ENCODE data around the gene MTSS2.

Gene MTSS2

DNA sequence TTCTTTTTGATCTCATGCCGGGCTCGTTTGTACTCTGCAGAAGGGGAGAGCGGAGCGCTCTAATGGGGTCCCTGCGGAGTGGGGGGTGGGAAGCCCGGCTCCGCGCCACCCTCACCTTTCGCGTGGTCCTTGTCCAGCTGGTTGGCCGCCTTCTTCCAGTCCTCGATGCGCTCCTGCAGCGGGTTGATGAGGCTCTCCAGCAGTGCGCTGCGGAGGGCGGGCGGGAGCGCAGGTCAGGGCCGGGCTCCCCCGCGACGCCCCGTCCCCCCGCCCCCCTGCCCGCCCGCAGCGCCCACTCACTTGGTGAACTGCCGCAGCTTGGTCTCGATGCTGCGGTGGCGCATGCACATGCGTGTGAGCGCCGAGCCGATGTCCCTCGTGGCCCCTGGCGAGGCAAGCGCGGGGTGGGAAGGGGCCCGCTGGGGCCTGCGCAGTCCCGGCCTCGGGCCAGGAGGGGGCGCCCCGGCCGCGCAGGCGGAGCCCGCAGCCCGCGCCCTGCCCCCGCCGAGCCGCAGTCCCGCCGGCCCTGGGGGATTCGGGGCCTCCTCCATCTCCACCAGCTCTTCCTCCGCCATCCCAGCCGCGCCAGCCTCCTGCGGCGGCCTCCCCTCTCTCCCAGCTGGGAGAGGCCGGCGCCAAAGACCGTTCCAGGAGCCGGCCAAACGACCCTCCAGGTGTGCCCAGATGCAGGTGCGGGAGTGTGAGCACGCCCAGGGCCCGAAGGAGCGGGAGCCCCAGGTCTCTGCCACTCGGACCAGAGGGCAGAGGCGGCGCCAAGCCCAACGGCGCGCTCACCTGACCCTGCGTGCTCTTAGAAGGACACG is 6.0 kb downstream of the MTSS2 start:
- ATAC-seq: no peak
- TF ChIP-seq BACH2 (CRISPR knock-in tag; IDR thresholded peaks at IDR 0.05; ENCODE audit: borderline replicate concordance) (no peak), OSR1 (CRISPR knock-in tag; IDR thresholded peaks at IDR 0.05) (no peak), RARB (CRISPR knock-in tag; IDR thresholded peaks at IDR 0.05) (no peak), PPARA (CRISPR knock-in tag; IDR thresholded peaks at IDR 0.05; ENCODE audit: borderline replicate concordance) (no peak), ESRRG (CRISPR knock-in tag; IDR thresholded peaks at IDR 0.05) (no peak), ZNF70 (CRISPR knock-in tag; IDR thresholded peaks at IDR 0.05) (no peak), GLIS3 (CRISPR knock-in tag; IDR thresholded peaks at IDR 0.05) (no peak), TOX (CRISPR knock-in tag; IDR thresholded peaks at IDR 0.05; ENCODE audit: borderline replicate concordance) (no peak), ZNF565 (CRISPR knock-in tag; conservative IDR thresholded peaks at IDR 0.05; ENCODE audit: low read depth) (no peak), ZC3H10 (CRISPR knock-in tag; IDR thresholded peaks at IDR 0.05) (no peak), SNAI2 (CRISPR knock-in tag; IDR thresholded peaks at IDR 0.05) (no peak), ISL1 (CRISPR knock-in tag; IDR thresholded peaks at IDR 0.05) (no peak), ZNF8 (CRISPR knock-in tag; IDR thresholded peaks at IDR 0.05) (no peak)
- TF ChIP-seq, protein P1, sequence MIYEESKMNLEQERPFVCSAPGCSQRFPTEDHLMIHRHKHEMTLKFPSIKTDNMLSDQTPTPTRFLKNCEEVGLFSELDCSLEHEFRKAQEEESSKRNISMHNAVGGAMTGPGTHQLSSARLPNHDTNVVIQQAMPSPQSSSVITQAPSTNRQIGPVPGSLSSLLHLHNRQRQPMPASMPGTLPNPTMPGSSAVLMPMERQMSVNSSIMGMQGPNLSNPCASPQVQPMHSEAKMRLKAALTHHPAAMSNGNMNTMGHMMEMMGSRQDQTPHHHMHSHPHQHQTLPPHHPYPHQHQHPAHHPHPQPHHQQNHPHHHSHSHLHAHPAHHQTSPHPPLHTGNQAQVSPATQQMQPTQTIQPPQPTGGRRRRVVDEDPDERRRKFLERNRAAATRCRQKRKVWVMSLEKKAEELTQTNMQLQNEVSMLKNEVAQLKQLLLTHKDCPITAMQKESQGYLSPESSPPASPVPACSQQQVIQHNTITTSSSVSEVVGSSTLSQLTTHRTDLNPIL (CRISPR knock-in tag; IDR thresholded peaks at IDR 0.05; ENCODE audit: low read depth): no peak
- TF ChIP-seq, protein P2, sequence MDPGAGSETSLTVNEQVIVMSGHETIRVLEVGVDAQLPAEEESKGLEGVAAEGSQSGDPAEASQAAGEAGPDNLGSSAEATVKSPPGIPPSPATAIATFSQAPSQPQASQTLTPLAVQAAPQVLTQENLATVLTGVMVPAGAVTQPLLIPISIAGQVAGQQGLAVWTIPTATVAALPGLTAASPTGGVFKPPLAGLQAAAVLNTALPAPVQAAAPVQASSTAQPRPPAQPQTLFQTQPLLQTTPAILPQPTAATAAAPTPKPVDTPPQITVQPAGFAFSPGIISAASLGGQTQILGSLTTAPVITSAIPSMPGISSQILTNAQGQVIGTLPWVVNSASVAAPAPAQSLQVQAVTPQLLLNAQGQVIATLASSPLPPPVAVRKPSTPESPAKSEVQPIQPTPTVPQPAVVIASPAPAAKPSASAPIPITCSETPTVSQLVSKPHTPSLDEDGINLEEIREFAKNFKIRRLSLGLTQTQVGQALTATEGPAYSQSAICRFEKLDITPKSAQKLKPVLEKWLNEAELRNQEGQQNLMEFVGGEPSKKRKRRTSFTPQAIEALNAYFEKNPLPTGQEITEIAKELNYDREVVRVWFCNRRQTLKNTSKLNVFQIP (CRISPR knock-in tag; IDR thresholded peaks at IDR 0.05; ENCODE audit: borderline replicate concordance, low read depth): no peak
- TF ChIP-seq, protein P3, sequence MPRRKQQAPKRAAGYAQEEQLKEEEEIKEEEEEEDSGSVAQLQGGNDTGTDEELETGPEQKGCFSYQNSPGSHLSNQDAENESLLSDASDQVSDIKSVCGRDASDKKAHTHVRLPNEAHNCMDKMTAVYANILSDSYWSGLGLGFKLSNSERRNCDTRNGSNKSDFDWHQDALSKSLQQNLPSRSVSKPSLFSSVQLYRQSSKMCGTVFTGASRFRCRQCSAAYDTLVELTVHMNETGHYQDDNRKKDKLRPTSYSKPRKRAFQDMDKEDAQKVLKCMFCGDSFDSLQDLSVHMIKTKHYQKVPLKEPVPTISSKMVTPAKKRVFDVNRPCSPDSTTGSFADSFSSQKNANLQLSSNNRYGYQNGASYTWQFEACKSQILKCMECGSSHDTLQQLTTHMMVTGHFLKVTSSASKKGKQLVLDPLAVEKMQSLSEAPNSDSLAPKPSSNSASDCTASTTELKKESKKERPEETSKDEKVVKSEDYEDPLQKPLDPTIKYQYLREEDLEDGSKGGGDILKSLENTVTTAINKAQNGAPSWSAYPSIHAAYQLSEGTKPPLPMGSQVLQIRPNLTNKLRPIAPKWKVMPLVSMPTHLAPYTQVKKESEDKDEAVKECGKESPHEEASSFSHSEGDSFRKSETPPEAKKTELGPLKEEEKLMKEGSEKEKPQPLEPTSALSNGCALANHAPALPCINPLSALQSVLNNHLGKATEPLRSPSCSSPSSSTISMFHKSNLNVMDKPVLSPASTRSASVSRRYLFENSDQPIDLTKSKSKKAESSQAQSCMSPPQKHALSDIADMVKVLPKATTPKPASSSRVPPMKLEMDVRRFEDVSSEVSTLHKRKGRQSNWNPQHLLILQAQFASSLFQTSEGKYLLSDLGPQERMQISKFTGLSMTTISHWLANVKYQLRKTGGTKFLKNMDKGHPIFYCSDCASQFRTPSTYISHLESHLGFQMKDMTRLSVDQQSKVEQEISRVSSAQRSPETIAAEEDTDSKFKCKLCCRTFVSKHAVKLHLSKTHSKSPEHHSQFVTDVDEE (CRISPR knock-in tag; IDR thresholded peaks at IDR 0.05): no peak

DNA sequence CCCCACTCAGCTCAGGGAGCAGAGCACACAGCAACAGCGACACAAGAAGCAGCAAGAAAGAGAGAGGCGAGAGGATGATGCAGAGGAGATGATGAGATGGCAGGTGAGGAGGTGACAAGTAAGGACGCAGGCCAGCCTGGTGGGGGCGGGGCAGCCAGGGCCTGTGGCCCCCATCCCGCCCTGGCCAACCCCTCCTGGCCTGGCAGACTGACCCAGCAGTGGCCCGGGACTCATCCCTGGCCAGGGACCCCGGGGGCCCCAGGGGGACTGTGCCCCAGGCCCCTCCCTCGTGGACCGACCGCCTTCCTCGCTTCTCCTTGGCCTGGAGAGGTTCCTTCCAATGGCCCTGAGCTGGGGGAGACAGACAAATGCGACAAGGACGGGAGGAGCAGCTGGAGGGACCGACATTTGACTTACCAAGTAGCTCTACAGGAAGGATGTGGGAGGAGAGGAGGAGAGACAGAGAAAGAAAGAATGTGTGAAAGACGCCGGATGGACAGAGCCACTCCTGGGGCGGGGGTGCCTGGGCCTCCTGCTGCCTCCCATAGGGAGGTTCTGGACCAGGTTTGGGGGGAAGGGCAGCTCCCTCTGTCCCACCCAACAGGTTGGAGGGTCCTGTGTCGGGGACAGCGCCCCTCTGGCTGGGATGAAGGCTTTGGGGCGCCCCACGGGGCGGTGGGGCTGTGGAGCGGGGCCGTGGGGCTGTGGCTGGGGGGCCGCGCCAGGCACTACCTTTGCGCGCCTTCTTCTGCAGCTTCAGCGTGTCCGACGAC is 6.8 kb downstream of the MTSS2 start:
- ATAC-seq: no peak
- TF ChIP-seq BACH2 (CRISPR knock-in tag; IDR thresholded peaks at IDR 0.05; ENCODE audit: borderline replicate concordance): no peak
- no peak for TF ChIP-seq PPARA (CRISPR knock-in tag; IDR thresholded peaks at IDR 0.05; ENCODE audit: borderline replicate concordance)
- TF ChIP-seq, protein P1 (CRISPR knock-in tag; IDR thresholded peaks at IDR 0.05; ENCODE audit: low read depth): no peak
- no peak for TF ChIP-seq SNAI2 (CRISPR knock-in tag; IDR thresholded peaks at IDR 0.05)
- TF ChIP-seq TOX (CRISPR knock-in tag; IDR thresholded peaks at IDR 0.05; ENCODE audit: borderline replicate concordance): no peak
- no peak for TF ChIP-seq ZNF565 (CRISPR knock-in tag; conservative IDR thresholded peaks at IDR 0.05; ENCODE audit: low read depth)
- no peak for TF ChIP-seq ISL1 (CRISPR knock-in tag; IDR thresholded peaks at IDR 0.05)
- TF ChIP-seq ESRRG (CRISPR knock-in tag; IDR thresholded peaks at IDR 0.05): no peak
- no peak for TF ChIP-seq ZC3H10 (CRISPR knock-in tag; IDR thresholded peaks at IDR 0.05)
- no peak for TF ChIP-seq ZNF70 (CRISPR knock-in tag; IDR thresholded peaks at IDR 0.05)
- TF ChIP-seq, protein P2 (CRISPR knock-in tag; IDR thresholded peaks at IDR 0.05; ENCODE audit: borderline replicate concordance, low read depth): no peak

Data from SK-N-SH treated with all-trans-retinoic acid at 6 μM for 48 hours (cell line).